Endodermal cell (in vitro differentiated cells): ENCODE results near the gene PREP. TPM values are rescaled to one million over a fixed set of nuclear protein-coding genes. Genes with fewer than 3 reads are reported as not detected.

Experiments
- DNase-seq: peaks from one replicate; pipeline ENCODE4 v3.0.0-alpha.2; 2017
- H3K27ac ChIP-seq: 2 replicates; pipeline ENCODE4 v1.5.1; 2013; ENCODE audit warnings: mild to moderate bottlenecking, low read depth, low read length, moderate library complexity
- H3K27me3 ChIP-seq: 2 replicates; pipeline ENCODE4 v1.6.1; 2013; ENCODE audit warnings: mild to moderate bottlenecking, low read length, moderate library complexity; ENCODE audit not compliant: insufficient read depth, control insufficient read depth, poor library complexity, severe bottlenecking
- H3K36me3 ChIP-seq: 2 replicates; pipeline ENCODE4 v1.7.0; 2013; ENCODE audit warnings: mild to moderate bottlenecking, low read length, moderate library complexity; ENCODE audit not compliant: control insufficient read depth, insufficient read depth
- H3K4me1 ChIP-seq: one replicate; pipeline ENCODE4 v1.7.0; 2013; ENCODE audit warnings: low read length; ENCODE audit not compliant: control insufficient read depth, insufficient read depth
- H3K4me3 ChIP-seq: 2 replicates; pipeline ENCODE4 v1.5.1; 2013; ENCODE audit warnings: mild to moderate bottlenecking, low read length, moderate library complexity
- H3K9ac ChIP-seq: 2 replicates; pipeline ENCODE4 v1.6.1; 2013; ENCODE audit warnings: mild to moderate bottlenecking, low read length, moderate library complexity; ENCODE audit not compliant: poor library complexity, severe bottlenecking; ENCODE audit errors: extremely low read depth
- H3K9me3 ChIP-seq: 2 replicates; pipeline ENCODE4 v1.6.1; 2013; ENCODE audit warnings: mild to moderate bottlenecking, low read length, moderate library complexity; ENCODE audit not compliant: control insufficient read depth
- H3K27ac Mint-ChIP-seq: 2 replicates; pipeline ENCODE4 v1.8.0; 2020; ENCODE audit warnings: mixed read lengths
- H3K27me3 Mint-ChIP-seq: 2 replicates; pipeline ENCODE4 v1.8.0; 2021; ENCODE audit warnings: mild to moderate bottlenecking, mixed read lengths; ENCODE audit not compliant: insufficient read depth
- H3K36me3 Mint-ChIP-seq: 2 replicates; pipeline ENCODE4 v1.8.0; 2020; ENCODE audit warnings: low read depth, mixed read lengths
- H3K4me1 Mint-ChIP-seq: 2 replicates; pipeline ENCODE4 v1.8.0; 2020; ENCODE audit warnings: mixed read lengths
- H3K4me3 Mint-ChIP-seq: 2 replicates; pipeline ENCODE4 v1.8.0; 2020; ENCODE audit warnings: mild to moderate bottlenecking, moderate library complexity, mixed read lengths
- H3K9me3 Mint-ChIP-seq: 2 replicates; pipeline ENCODE4 v1.8.0; 2020; ENCODE audit warnings: mild to moderate bottlenecking, mixed read lengths
- WGBS, 2 experiments: methylation state at CpG; one replicate each; pipeline versions ENCODE4 v1.1.5 to v1.1.7; 2013; ENCODE audit warnings: missing lambda C conversion rate in 2 of 2, mixed read lengths in 1 of 2; ENCODE audit not compliant: insufficient coverage in 1 of 2, insufficient read length in 1 of 2; 5-methylcytosine and 5-hydroxymethylcytosine counted together
- total RNA-seq, 2 donors: library from RNA; stranded (reverse); fragmentation: NEBNext Ultra II Directional in 1 of 2; extraction: Animal tissue kit (Norgen Biotek cat#: 25700) in 1 of 2; gene quantifications; 2 replicates in 1 of 2; 3 replicates in 1 of 2; pipeline ENCODE4 v1.2.1, GENCODE V29; 2021
- TF ChIP-seq, protein P1 (sequence below): fragments of 200-600 bp; sonication (generic); conservative IDR thresholded peaks from 2 replicates; pipeline ENCODE4 v1.5.0; 2021; ENCODE audit warnings: antibody characterized with exemption, mild to moderate bottlenecking

PREP gene
- total RNA-seq, 2 donors from 2014 or later: 42.9 to 52.2 TPM

DNA sequence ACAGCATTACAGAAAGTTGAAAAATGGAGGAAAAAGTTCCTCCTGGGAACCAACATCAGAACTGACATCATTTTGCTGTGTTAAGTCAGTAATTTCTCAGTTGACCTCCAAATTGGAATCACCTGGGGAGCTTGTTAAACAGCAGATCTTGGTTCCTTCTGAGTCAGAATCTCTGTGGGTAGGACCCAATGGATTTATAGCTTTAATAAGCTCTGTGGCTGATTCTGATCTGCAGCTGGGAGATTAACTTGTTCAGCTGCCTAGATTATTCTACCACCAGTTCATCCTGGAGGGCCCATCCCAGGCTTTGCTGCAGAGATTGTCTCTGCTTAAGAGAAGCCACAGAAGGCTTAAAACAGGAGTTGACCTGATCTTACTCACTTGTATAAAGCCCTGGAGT is 132.4 kb downstream of the PREP start:
- H3K4me3 ChIP-seq: no peak overlapping the region
- Mint-ChIP-seq H3K36me3 (peaks cover 8% of the 10 kb centered on the region), H3K27ac (no peak overlapping the region), H3K4me1 (peaks cover 14% of the 10 kb centered on the region), H3K9me3 (peaks cover 7% of the 10 kb centered on the region), H3K27me3 (no peaks in the 10 kb centered on the region), H3K4me3 (no peak overlapping the region)
- DNase-seq: no peak
- no peaks in the 10 kb centered on the region for H3K9me3 ChIP-seq
- H3K27ac ChIP-seq: no peak overlapping the region
- TF ChIP-seq, protein P1, sequence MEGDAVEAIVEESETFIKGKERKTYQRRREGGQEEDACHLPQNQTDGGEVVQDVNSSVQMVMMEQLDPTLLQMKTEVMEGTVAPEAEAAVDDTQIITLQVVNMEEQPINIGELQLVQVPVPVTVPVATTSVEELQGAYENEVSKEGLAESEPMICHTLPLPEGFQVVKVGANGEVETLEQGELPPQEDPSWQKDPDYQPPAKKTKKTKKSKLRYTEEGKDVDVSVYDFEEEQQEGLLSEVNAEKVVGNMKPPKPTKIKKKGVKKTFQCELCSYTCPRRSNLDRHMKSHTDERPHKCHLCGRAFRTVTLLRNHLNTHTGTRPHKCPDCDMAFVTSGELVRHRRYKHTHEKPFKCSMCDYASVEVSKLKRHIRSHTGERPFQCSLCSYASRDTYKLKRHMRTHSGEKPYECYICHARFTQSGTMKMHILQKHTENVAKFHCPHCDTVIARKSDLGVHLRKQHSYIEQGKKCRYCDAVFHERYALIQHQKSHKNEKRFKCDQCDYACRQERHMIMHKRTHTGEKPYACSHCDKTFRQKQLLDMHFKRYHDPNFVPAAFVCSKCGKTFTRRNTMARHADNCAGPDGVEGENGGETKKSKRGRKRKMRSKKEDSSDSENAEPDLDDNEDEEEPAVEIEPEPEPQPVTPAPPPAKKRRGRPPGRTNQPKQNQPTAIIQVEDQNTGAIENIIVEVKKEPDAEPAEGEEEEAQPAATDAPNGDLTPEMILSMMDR: no peak
- H3K36me3 ChIP-seq: peaks cover 2% of the 10 kb centered on the region
- H3K4me1 ChIP-seq: no peaks in the 10 kb centered on the region
- H3K27me3 ChIP-seq: no peaks in the 10 kb centered on the region
- no peak overlapping the region for H3K9ac ChIP-seq

DNA sequence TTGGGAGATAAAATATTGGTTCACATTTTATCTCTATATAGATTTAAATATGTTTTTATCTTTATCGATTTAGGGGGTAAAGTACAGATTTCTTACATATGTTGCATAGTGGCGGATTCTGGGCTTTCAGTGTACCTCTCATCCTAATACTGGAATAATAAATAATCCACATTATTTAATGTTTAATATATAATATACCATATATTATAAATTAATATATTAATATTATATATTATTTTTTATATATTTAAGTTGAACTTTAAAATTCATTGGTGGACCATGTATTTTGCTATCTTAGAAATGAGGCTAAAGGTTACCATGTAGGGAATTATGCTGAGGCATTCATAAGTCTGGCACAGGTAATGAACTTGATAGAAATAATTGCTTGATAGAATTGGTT is 133.5 kb downstream of the PREP start:
- no peak for DNase-seq
- Mint-ChIP-seq H3K9me3 (peaks cover 7% of the 10 kb centered on the region), H3K27me3 (no peaks in the 10 kb centered on the region), H3K36me3 (no peaks in the 10 kb centered on the region), H3K4me3 (no peak overlapping the region), H3K4me1 (peaks cover 14% of the 10 kb centered on the region), H3K27ac (no peak overlapping the region)
- Histone ChIP-seq H3K9me3 (no peaks in the 10 kb centered on the region), H3K4me1 (no peaks in the 10 kb centered on the region), H3K27me3 (no peaks in the 10 kb centered on the region), H3K9ac (no peak overlapping the region), H3K36me3 (no peaks in the 10 kb centered on the region), H3K27ac (no peak overlapping the region), H3K4me3 (no peak overlapping the region)
- WGBS, 2 experiments: no CpG with 5 or more reads among the region's 2 CpGs
- TF ChIP-seq, protein P1: no peak

GRCh38 chr6:105263685-105264610 is 138.9 kb downstream of the PREP start:
- Histone ChIP-seq H3K4me3 (no peak overlapping the region), H3K27me3 (no peaks in the 10 kb centered on the region), H3K36me3 (no peaks in the 10 kb centered on the region), H3K4me1 (peaks cover 4% of the 10 kb centered on the region), H3K9me3 (no peaks in the 10 kb centered on the region), H3K27ac (no peak overlapping the region), H3K9ac (no peak overlapping the region)
- Mint-ChIP-seq H3K9me3 (peaks cover 7% of the 10 kb centered on the region), H3K27me3 (no peaks in the 10 kb centered on the region), H3K4me1 (peaks cover 7% of the 10 kb centered on the region), H3K27ac (no peak overlapping the region), H3K36me3 (no peaks in the 10 kb centered on the region), H3K4me3 (no peak overlapping the region)
- TF ChIP-seq, protein P1: no peak
- DNase-seq: no peak
- WGBS, 2 experiments: 90 to 93% methylated on average over 4 to 6 of the region's 6 CpGs
